Left renal pelvis (tissue), 4 donors: ENCODE data around the gene STAT5B. TPM values are rescaled to one million over a fixed set of nuclear protein-coding genes. Genes with fewer than 3 reads are reported as not detected.
"Not testable (repeated sequence)": the region's sequence is repeated elsewhere in the genome, so short reads cannot be mapped to it uniquely, and the experiment has no call there.

Experiments
- DNase-seq, 4 donors: peaks; one replicate each; pipeline ENCODE4 v3.0.0-alpha.2; 2013; ENCODE audit warnings: low read depth in 4 of 4, low spot score in 3 of 4
- polyA plus RNA-seq, 4 donors: library from polyadenylated mRNA; unstranded; fragments of 120-200 nt; gene quantifications; one replicate each; pipeline ENCODE4 v1.2.1, GENCODE V29; 2013; ENCODE audit not compliant: insufficient read length in 4 of 4

STAT5B gene
- polyA plus RNA-seq, 4 donors = 37.1 to 57.3 (median 43.8) TPM

GRCh38 chr17:42200706-42201457 lies 75.3 kb downstream of the STAT5B start:
- no peak for DNase-seq

- no peak for DNase-seq
Observed at GRCh38 chr17:42199416-42200011, 76.7 kb downstream of the STAT5B start.

- DNase-seq = no peak
Observed at GRCh38 chr17:42198897-42199296, 77.3 kb downstream of the STAT5B start.

GRCh38 chr17:42197564-42198156 lies 78.5 kb downstream of the STAT5B start:
- no peak for DNase-seq

GRCh38 chr17:42193969-42194899 lies 82.0 kb downstream of the STAT5B start, which contains the start of gene GHDC:
GHDC (minus strand) TSS chr17:42194494; CDS start chr17:42193581, 913 bp downstream.
- peak; percentile 65 to 76 (median 75) for DNase-seq

GRCh38 chr17:42193216-42193968 lies 82.8 kb downstream of the STAT5B start:
- DNase-seq = no peak

- no peak for DNase-seq
Observed at GRCh38 chr17:42192189-42193126, 83.7 kb downstream of the STAT5B start.

- no peak for DNase-seq
Observed at GRCh38 chr17:42191275-42191608, 84.9 kb downstream of the STAT5B start.

- no peak for DNase-seq
Observed at GRCh38 chr17:42190491-42191274, 85.5 kb downstream of the STAT5B start.

- no peak for DNase-seq
Observed at GRCh38 chr17:42189651-42189965, 86.6 kb downstream of the STAT5B start.

- DNase-seq = no peak
Observed at GRCh38 chr17:42188749-42189650, 87.2 kb downstream of the STAT5B start.

GRCh38 chr17:42187833-42188232 lies 88.4 kb downstream of the STAT5B start:
- no peak for DNase-seq

GRCh38 chr17:42186191-42186590 lies 90.0 kb downstream of the STAT5B start:
- DNase-seq = not testable (repeated sequence)

GRCh38 chr17:42185621-42185930 lies 90.6 kb downstream of the STAT5B start:
- DNase-seq = no peak

- DNase-seq = no peak
Observed at GRCh38 chr17:42184713-42185620, 91.2 kb downstream of the STAT5B start, which contains the start of gene HCRT. HCRT (minus strand) TSS chr17:42185452; CDS start chr17:42185365, 87 bp downstream.
